ENCODE results near the gene TBXAS1.

DNA sequence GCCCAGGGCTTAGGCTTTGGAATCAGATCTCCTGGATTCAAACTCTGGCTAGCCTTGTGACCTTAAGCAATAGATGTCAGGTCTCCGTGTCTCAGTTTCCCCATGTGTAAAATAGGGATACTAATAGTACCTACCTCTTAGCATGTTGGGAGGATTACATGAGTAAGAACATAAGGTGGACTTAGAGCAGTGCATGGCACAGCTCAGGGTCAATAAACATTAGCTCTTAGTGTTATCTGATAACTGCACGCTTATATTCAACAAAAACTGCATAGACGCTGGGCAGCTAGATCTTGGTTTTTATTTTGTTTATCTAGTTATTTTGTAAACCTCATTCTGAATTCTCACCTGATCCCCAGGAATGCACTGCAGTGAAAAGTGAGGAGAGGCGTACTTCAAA lies 17.2 kb downstream of the TBXAS1 start:
- TF ChIP-seq POLR2A (IDR thresholded peaks at IDR 0.05; ENCODE audit: low read length) (no peak), GATA1 (IDR thresholded peaks at IDR 0.05; ENCODE audit: low read depth, low read length) (no peak)

All from erythroblast (primary cell).